Measurements from ENCODE around the gene PSMC3. TPM values are rescaled to one million over a fixed set of nuclear protein-coding genes. Genes with fewer than 3 reads are reported as not detected.

The PSMC3 gene
- total RNA-seq, 1 experiment from 2014 or later: 181 TPM

- in situ Hi-C loops (cut with HindIII; ENCODE audit: low pct_unique_long_range_greater_than_20kb, low sequenced_read_pairs): no loop called here
Measured at GRCh38 chr11:47443817-47444216, 17.6 kb upstream of the PSMC3 start.

DNA sequence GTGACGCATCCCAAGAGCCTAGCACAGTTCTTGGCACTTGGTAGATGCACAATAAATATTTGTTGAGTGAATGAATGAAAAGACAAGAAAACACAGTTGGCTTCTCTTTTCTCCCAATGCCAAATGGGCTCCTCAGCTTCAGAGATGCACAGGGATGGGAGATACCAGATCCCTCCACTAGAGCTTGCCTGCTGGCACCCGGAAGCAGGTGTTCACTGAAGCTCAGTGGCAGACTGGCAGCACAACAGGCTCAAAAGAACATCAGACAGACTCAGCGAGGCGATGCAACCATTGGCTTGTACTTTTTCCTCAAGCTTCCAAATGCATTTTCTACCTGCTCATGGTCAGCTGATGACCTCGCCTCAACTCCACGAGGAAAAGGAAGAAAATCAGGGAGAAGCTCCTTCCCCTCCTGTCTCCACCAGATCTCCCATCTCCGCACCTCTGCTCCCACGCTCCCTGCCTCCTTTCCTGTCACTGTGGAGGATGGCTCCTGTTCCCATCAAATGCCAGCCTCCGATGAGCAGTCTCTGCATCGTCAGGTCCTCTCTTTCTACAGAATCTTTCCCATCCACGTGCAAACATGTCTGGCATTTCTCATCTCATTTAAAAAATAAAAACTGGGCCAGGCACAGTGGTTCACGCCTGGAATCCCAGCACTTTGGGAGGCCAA, 16.9 kb upstream of the PSMC3 start:
- TF ChIP-seq, protein P1, sequence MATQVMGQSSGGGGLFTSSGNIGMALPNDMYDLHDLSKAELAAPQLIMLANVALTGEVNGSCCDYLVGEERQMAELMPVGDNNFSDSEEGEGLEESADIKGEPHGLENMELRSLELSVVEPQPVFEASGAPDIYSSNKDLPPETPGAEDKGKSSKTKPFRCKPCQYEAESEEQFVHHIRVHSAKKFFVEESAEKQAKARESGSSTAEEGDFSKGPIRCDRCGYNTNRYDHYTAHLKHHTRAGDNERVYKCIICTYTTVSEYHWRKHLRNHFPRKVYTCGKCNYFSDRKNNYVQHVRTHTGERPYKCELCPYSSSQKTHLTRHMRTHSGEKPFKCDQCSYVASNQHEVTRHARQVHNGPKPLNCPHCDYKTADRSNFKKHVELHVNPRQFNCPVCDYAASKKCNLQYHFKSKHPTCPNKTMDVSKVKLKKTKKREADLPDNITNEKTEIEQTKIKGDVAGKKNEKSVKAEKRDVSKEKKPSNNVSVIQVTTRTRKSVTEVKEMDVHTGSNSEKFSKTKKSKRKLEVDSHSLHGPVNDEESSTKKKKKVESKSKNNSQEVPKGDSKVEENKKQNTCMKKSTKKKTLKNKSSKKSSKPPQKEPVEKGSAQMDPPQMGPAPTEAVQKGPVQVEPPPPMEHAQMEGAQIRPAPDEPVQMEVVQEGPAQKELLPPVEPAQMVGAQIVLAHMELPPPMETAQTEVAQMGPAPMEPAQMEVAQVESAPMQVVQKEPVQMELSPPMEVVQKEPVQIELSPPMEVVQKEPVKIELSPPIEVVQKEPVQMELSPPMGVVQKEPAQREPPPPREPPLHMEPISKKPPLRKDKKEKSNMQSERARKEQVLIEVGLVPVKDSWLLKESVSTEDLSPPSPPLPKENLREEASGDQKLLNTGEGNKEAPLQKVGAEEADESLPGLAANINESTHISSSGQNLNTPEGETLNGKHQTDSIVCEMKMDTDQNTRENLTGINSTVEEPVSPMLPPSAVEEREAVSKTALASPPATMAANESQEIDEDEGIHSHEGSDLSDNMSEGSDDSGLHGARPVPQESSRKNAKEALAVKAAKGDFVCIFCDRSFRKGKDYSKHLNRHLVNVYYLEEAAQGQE (IDR thresholded peaks at IDR 0.05; ENCODE audit: insufficient read depth in 1 of 2, low read depth in 2 of 2, low read length in 1 of 2): no peak
- TF ChIP-seq SIN3A (IDR thresholded peaks at IDR 0.05; ENCODE audit: borderline replicate concordance, insufficient read depth, low read depth, low read length) (no peak), CTCF (IDR thresholded peaks at IDR 0.05) (no peak)
- DNase-seq (ENCODE audit: low read depth, low spot score) (no peak), ATAC-seq (no peak)
- in situ Hi-C loops (cut with HindIII; ENCODE audit: low pct_unique_long_range_greater_than_20kb, low sequenced_read_pairs): no loop called here
- Histone ChIP-seq H3K27ac (ENCODE audit: low read length) (no peak overlapping the region), H3K4me1 (ENCODE audit: control insufficient read depth, insufficient read depth, low read length) (no peaks in the 10 kb centered on the region), H3K27me3 (ENCODE audit: control insufficient read depth, insufficient read depth, low read length) (no peaks in the 10 kb centered on the region), H3K36me3 (ENCODE audit: control insufficient read depth, insufficient read depth, low read length) (no peaks in the 10 kb centered on the region), H3K9me3 (ENCODE audit: control insufficient read depth, insufficient read depth, low read depth, low read length) (no peaks in the 10 kb centered on the region), H3K4me3 (ENCODE audit: low read depth in 2 of 2, low read length in 2 of 2) (no peak overlapping the region)
- BruUV-seq (replicated peaks): no TSS peak
- ChIA-PET CTCF (no interaction called here), POLR2A (no interaction called here)
- intact Hi-C loops (cut with micrococcal nuclease; ENCODE audit: unreplicated experiment): no loop called here

More at GRCh38 chr11:47443817-47444216, 17.6 kb upstream of the PSMC3 start:
- TF ChIP-seq, protein P1 (IDR thresholded peaks at IDR 0.05; ENCODE audit: insufficient read depth in 1 of 2, low read depth in 2 of 2, low read length in 1 of 2): no peak
- TF ChIP-seq CTCF (IDR thresholded peaks at IDR 0.05) (no peak), SIN3A (IDR thresholded peaks at IDR 0.05; ENCODE audit: borderline replicate concordance, insufficient read depth, low read depth, low read length) (no peak), TCF7L2 (IDR thresholded peaks at IDR 0.05; ENCODE audit: low read depth, low read length) (no peak), POLR2AphosphoS5 (IDR thresholded peaks at IDR 0.05; ENCODE audit: low read depth, low read length) (no peak)
- Histone ChIP-seq H3K4me3 (ENCODE audit: low read depth in 2 of 2, low read length in 2 of 2) (no peak overlapping the region), H3K9me3 (ENCODE audit: control insufficient read depth, insufficient read depth, low read depth, low read length) (no peaks in the 10 kb centered on the region), H3K27me3 (ENCODE audit: control insufficient read depth, insufficient read depth, low read length) (no peaks in the 10 kb centered on the region), H3K36me3 (ENCODE audit: control insufficient read depth, insufficient read depth, low read length) (no peaks in the 10 kb centered on the region), H3K4me1 (ENCODE audit: control insufficient read depth, insufficient read depth, low read length) (no peaks in the 10 kb centered on the region), H3K27ac (ENCODE audit: low read length) (no peak overlapping the region)
- DNase-seq (ENCODE audit: low read depth, low spot score) (no peak), ATAC-seq (no peak)
- no TSS peak for BruUV-seq (replicated peaks)
- CTCF ChIA-PET: interaction anchor here (0.7 kb wide), 1 partner anchor 33 kb away, joined by 13 read pairs; no protein-coding TSS in a partner anchor
- intact Hi-C loops (cut with micrococcal nuclease; ENCODE audit: unreplicated experiment): no loop called here
- POLR2A ChIA-PET: interaction anchor here (0.5 kb wide), 1 partner anchor 15 kb away, joined by 4 read pairs; no protein-coding TSS in a partner anchor
